Prostate gland (tissue), 2 donors: ENCODE results near the gene PRMT9. TPM values are rescaled to one million over a fixed set of nuclear protein-coding genes. Genes with fewer than 3 reads are reported as not detected.

Experiments used
- DNase-seq: peaks from one replicate; pipeline ENCODE4 v3.0.0-alpha.2; 2019; ENCODE audit warnings: low spot score
- H3K27ac ChIP-seq, 2 donors: fragments of 200-600 bp; sonication (generic); 2 replicates each; pipeline ENCODE4 v1.5.1; 2017 to 2019
- H3K27me3 ChIP-seq: fragments of 200-600 bp; sonication (generic); replicated peaks from 2 replicates; pipeline ENCODE4 v1.5.1; 2019; ENCODE audit not compliant: insufficient read depth
- H3K36me3 ChIP-seq, 2 donors: fragments of 200-600 bp; sonication (generic); 1 replicate in 1 of 2; 2 replicates in 1 of 2; pipeline versions ENCODE4 v1.5.1 to v1.8.1; 2017 to 2019
- H3K4me1 ChIP-seq: fragments of 200-600 bp; sonication (generic); replicated peaks from 2 replicates; pipeline ENCODE4 v1.5.1; 2019
- H3K4me3 ChIP-seq, 2 donors: fragments of 200-600 bp; sonication (generic); 2 replicates each; pipeline ENCODE4 v1.5.1; 2017 to 2019
- H3K9me3 ChIP-seq: fragments of 200-600 bp; sonication (generic); 2 replicates; pipeline ENCODE4 v1.5.1; 2017
- CTCF ChIP-seq, 4 experiments: fragments of 200-600 bp in 2 of 4; fragments of 450-650 bp in 2 of 4; sonication (generic) in 2 of 4; IDR thresholded peaks; 1 replicate in 3 of 4; 2 replicates in 1 of 4; pipeline ENCODE4 v1.5.1; 2016 to 2019; ENCODE audit warnings: antibody characterized with exemption in 4 of 4, mild to moderate bottlenecking in 2 of 4, moderate library complexity in 2 of 4
- POLR2A ChIP-seq: fragments of 450-650 bp; IDR thresholded peaks from one replicate; pipeline ENCODE4 v1.6.1; 2016; ENCODE audit warnings: antibody characterized with exemption, mild to moderate bottlenecking
- POLR2AphosphoS5 ChIP-seq: sonication (generic); formaldehyde crosslinking; IDR thresholded peaks from one replicate; pipeline ENCODE4 v1.6.1; 2017; ENCODE audit warnings: antibody characterized with exemption
- WGBS: methylation state at CpG from one replicate; pipeline ENCODE4 v1.1.5; 2018; 5-methylcytosine and 5-hydroxymethylcytosine counted together
- intact Hi-C: fragments of 100-400 bp; cut with DNase I; formaldehyde crosslinking; loops from one replicate; pipeline ENCODE4 v1.14.2; 2022
- total RNA-seq, 2 donors: library from RNA; depleted of rRNA; stranded (reverse); fragments of >200 nt; gene quantifications; one replicate each; pipeline ENCODE4 v1.1.0, GENCODE V29; 2016

The PRMT9 gene
- total RNA-seq, 2 donors from 2014 or later, result 10.4 to 15.7 TPM

- no peaks in the 10 kb centered on the region for H3K4me1 ChIP-seq
- 83% methylated on average over 6 of the region's 6 CpGs for WGBS
- H3K4me3 ChIP-seq, result no peak overlapping the region
- no peaks in the 10 kb centered on the region for H3K27me3 ChIP-seq
- H3K36me3 ChIP-seq, result peaks cover 0 to 6% of the 10 kb centered on the region in 2 donors
- H3K27ac ChIP-seq, result no peak overlapping the region
- intact Hi-C loops, result no loop called here
- no peak for TF ChIP-seq POLR2AphosphoS5
- TF ChIP-seq CTCF (IDR thresholded peaks at IDR 0.05), result no peak
- no peak for TF ChIP-seq POLR2A
- no peak for DNase-seq
- no peaks in the 10 kb centered on the region for H3K9me3 ChIP-seq
Measured at GRCh38 chr4:147625733-147626132, 58.2 kb downstream of the PRMT9 start.

GRCh38 chr4:147620315-147620714 is 63.6 kb downstream of the PRMT9 start:
- 50% methylated on average over 2 of the region's 2 CpGs for WGBS
- H3K27ac ChIP-seq, result no peak overlapping the region
- H3K27me3 ChIP-seq, result no peaks in the 10 kb centered on the region
- H3K4me3 ChIP-seq, result no peak overlapping the region
- DNase-seq, result no peak
- intact Hi-C loops, result no loop called here
- H3K9me3 ChIP-seq, result no peaks in the 10 kb centered on the region
- no peaks in the 10 kb centered on the region for H3K36me3 ChIP-seq
- TF ChIP-seq CTCF (IDR thresholded peaks at IDR 0.05), result no peak
- no peak for TF ChIP-seq POLR2AphosphoS5
- no peak for TF ChIP-seq POLR2A
- H3K4me1 ChIP-seq, result no peaks in the 10 kb centered on the region

- no peaks in the 10 kb centered on the region for H3K27me3 ChIP-seq
- peak overlapping the region; percentile 74 to 85 for H3K27ac ChIP-seq
- intact Hi-C loops, result loop anchor here (10.0 kb wide), 1 partner anchor 247 kb away; no protein-coding TSS in a partner anchor
- TF ChIP-seq POLR2A (no peak), POLR2AphosphoS5 (peak; percentile 48)
- peak overlapping the region; percentile 70 to 71 for H3K4me3 ChIP-seq
- 4% methylated on average over 17 of the region's 17 CpGs for WGBS
- DNase-seq, result no peak
- H3K4me1 ChIP-seq, result no peaks in the 10 kb centered on the region
- no peaks in the 10 kb centered on the region for H3K9me3 ChIP-seq
- H3K36me3 ChIP-seq, result no peaks in the 10 kb centered on the region
Measured at GRCh38 chr4:147617841-147618691, 65.9 kb downstream of the PRMT9 start.

- H3K27ac ChIP-seq, result peak within 1 kb of the TSS; percentile 74 to 85
- H3K4me3 ChIP-seq, result peak within 1 kb of the TSS; percentile 70 to 71
- peak; percentile 98 for DNase-seq
- H3K36me3 ChIP-seq, result no peaks in the 10 kb centered on the region
- intact Hi-C loops, result loop anchor here (10.0 kb wide), 1 partner anchor 247 kb away; no protein-coding TSS in a partner anchor
- no peaks in the 10 kb centered on the region for H3K9me3 ChIP-seq
- peak; percentile 95 for TF ChIP-seq POLR2AphosphoS5
- TF ChIP-seq POLR2A, result peak; percentile 68
- TF ChIP-seq CTCF (IDR thresholded peaks at IDR 0.05), result peak in 1 of 4 experiments; percentile 20
- 0% methylated on average over 37 of the region's 37 CpGs for WGBS
- no peaks in the 10 kb centered on the region for H3K27me3 ChIP-seq
- H3K4me1 ChIP-seq, result no peaks in the 10 kb centered on the region
Measured at GRCh38 chr4:147617173-147617840, 66.7 kb downstream of the PRMT9 start, which contains the start of gene TMEM184C. Gene TMEM184C (plus strand): TSS chr4:147617397. CDS start chr4:147617957, 560 bp downstream.

GRCh38 chr4:147616849-147617172 is 67.2 kb downstream of the PRMT9 start:
- no peaks in the 10 kb centered on the region for H3K9me3 ChIP-seq
- intact Hi-C loops, result loop anchor here (10.0 kb wide), 1 partner anchor 248 kb away; no protein-coding TSS in a partner anchor
- no peaks in the 10 kb centered on the region for H3K27me3 ChIP-seq
- TF ChIP-seq CTCF (IDR thresholded peaks at IDR 0.05) (no peak), POLR2AphosphoS5 (no peak), POLR2A (no peak)
- peak overlapping the region; percentile 74 to 85 for H3K27ac ChIP-seq
- H3K4me3 ChIP-seq, result peak overlapping the region; percentile 70 to 71
- no peaks in the 10 kb centered on the region for H3K36me3 ChIP-seq
- WGBS, result 30% methylated on average over 6 of the region's 6 CpGs
- DNase-seq, result no peak
- H3K4me1 ChIP-seq, result no peaks in the 10 kb centered on the region
